ENCODE measurements around the gene GPR143. TPM values are rescaled to one million over a fixed set of nuclear protein-coding genes. Genes with fewer than 3 reads are reported as not detected.

GPR143 gene
- total and polyA plus RNA-seq, 10 of the 15 experiments (the other 5 are each of a cell fraction or from before 2014, with no cell fraction given): 0.05 to 0.31 (median 0.15) TPM; not detected in 5

GRCh38 chrX:9706421-9706820 is 59.2 kb downstream of the GPR143 start (continued):
- TF ChIP-seq, protein P1, sequence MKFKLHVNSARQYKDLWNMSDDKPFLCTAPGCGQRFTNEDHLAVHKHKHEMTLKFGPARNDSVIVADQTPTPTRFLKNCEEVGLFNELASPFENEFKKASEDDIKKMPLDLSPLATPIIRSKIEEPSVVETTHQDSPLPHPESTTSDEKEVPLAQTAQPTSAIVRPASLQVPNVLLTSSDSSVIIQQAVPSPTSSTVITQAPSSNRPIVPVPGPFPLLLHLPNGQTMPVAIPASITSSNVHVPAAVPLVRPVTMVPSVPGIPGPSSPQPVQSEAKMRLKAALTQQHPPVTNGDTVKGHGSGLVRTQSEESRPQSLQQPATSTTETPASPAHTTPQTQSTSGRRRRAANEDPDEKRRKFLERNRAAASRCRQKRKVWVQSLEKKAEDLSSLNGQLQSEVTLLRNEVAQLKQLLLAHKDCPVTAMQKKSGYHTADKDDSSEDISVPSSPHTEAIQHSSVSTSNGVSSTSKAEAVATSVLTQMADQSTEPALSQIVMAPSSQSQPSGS (IDR thresholded peaks at IDR 0.05; ENCODE audit: low read length): no peak
- no peak for TF ChIP-seq CBX5 (IDR thresholded peaks at IDR 0.05; ENCODE audit: low read depth)

GRCh38 chrX:9704876-9705465 is 60.7 kb downstream of the GPR143 start:
- Histone ChIP-seq H3K4me1 (ENCODE audit: control insufficient read depth, insufficient read depth, low read length) (no peaks in the 10 kb centered on the region), H4K20me1 (ENCODE audit: control insufficient read depth, insufficient read depth) (no peaks in the 10 kb centered on the region), H3K4me3 (no peak overlapping the region), H3K27ac (ENCODE audit: control insufficient read depth, insufficient read depth) (no peak overlapping the region), H3K9ac (ENCODE audit: control insufficient read depth, insufficient read depth, low read length) (no peak overlapping the region), H2AFZ (ENCODE audit: control insufficient read depth, low read depth, low read length) (no peak overlapping the region), H3K4me2 (ENCODE audit: control insufficient read depth, insufficient read depth) (no peak overlapping the region), H3K36me3 (ENCODE audit: control insufficient read depth in 2 of 2, insufficient read depth in 2 of 2, low read length in 1 of 2) (no peaks in the 10 kb centered on the region), H3K9me3 (replicated peaks; ENCODE audit: control insufficient read depth, insufficient read depth, low read length) (no peaks in the 10 kb centered on the region; the same call in 2 of the 3 replicates), H3K79me2 (ENCODE audit: control insufficient read depth, insufficient read depth, low read length) (no peaks in the 10 kb centered on the region), H3K27me3 (replicated peaks in 1 of 2; ENCODE audit: control insufficient read depth in 2 of 2, insufficient read depth in 2 of 2, low read length in 1 of 2) (no peaks in the 10 kb centered on the region)
- in situ Hi-C loops (cut with MboI): loop anchor here (5.0 to 25.0 kb wide), 4 partner anchors 350 to 1718 kb away; no protein-coding TSS in a partner anchor
- TF ChIP-seq, protein P2, sequence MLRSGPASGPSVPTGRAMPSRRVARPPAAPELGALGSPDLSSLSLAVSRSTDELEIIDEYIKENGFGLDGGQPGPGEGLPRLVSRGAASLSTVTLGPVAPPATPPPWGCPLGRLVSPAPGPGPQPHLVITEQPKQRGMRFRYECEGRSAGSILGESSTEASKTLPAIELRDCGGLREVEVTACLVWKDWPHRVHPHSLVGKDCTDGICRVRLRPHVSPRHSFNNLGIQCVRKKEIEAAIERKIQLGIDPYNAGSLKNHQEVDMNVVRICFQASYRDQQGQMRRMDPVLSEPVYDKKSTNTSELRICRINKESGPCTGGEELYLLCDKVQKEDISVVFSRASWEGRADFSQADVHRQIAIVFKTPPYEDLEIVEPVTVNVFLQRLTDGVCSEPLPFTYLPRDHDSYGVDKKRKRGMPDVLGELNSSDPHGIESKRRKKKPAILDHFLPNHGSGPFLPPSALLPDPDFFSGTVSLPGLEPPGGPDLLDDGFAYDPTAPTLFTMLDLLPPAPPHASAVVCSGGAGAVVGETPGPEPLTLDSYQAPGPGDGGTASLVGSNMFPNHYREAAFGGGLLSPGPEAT (IDR thresholded peaks at IDR 0.05; ENCODE audit: low read depth): no peak
- intact Hi-C loops (cut with micrococcal nuclease; ENCODE audit: unreplicated experiment): loop anchor here (5.0 kb wide), 1 partner anchor 353 kb away; no protein-coding TSS in a partner anchor
- ChIA-PET POLR2A (no interaction called here), RAD21 (ENCODE audit: unreplicated experiment) (no interaction called here), SMC1A (ENCODE audit: uncharacterized antibody, unreplicated experiment) (interaction anchor here (0.6 kb wide), 1 partner anchor 532 kb away, joined by 3 read pairs; no protein-coding TSS in a partner anchor), CTCF (no interaction called here)
- ATAC-seq (no peak), DNase-seq (ENCODE audit: low read depth, low spot score) (no peak), FAIRE-seq (no peak)
- WGBS (ENCODE audit: insufficient coverage, insufficient replicate concordance, low lambda C conversion rate, missing lambda C conversion rate): 53% methylated on average over 6 of the region's 6 CpGs
- BruUV-seq (replicated peaks): no TSS peak

All from GM12878 (cell line).